GM12891 (cell line): ENCODE data around the gene TPD52L2.

Experiments used
- POLR2A ChIP-seq: IDR thresholded peaks from 2 replicates; pipeline ENCODE4 v1.6.1; 2011; ENCODE audit warnings: low read depth, low read length, control low read depth
- POLR2AphosphoS5 ChIP-seq: IDR thresholded peaks from 2 replicates; pipeline ENCODE4 v1.6.1; 2011; ENCODE audit warnings: low read depth, low read length, control low read depth
- SPI1 ChIP-seq: IDR thresholded peaks from 2 replicates; pipeline ENCODE4 v1.6.1; 2011; ENCODE audit warnings: low read depth, low read length, control low read depth
- TAF1 ChIP-seq: IDR thresholded peaks from 2 replicates; pipeline ENCODE4 v1.6.1; 2011; ENCODE audit warnings: low read depth, low read length, control low read depth

DNA sequence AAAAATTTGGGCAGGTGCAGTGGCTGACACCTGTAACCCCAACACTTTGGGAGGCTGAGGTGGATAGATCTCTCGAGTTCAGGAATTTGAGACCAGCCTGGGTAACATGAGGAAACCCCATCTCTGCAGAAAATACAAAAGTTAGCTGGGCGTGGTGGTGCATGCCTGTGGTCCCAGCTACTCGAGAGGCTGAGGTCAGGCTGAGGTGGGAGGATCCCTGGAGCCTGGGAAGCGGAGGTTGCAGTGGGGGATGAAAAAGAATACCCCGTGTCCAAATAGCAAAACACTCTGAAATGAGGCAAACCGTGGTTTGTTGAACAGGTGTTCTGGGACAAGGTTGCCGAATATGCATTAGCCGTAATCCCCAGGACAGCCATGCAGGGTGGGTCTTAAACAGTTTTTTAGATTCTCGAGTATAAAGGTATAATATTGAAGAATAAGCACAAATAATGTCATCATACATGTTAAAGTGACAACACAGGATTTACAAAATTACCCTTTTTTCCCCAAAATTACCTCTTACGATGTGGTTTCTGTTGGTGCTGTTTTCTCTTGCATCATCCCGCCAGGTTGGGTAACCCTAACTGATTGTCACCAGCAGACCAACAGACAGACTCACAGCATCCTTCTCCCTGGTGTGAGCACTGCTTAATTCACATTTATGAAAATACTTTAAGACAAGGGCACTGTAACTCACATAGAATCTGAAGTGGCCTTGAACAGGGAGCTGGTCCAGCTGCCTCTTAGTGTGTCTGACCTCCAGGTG, 38.9 kb downstream of the TPD52L2 start:
- TF ChIP-seq POLR2A (no peak), POLR2AphosphoS5 (no peak), TAF1 (no peak), SPI1 (no peak)
